ENCODE results near the gene CERK. TPM values are rescaled to one million over a fixed set of nuclear protein-coding genes. Genes with fewer than 3 reads are reported as not detected.

Gene CERK
- total and polyA plus RNA-seq, 2 of the 13 experiments (the other 11 are each of a cell fraction or from before 2014, with no cell fraction given) = 40.3 to 41.9 TPM

- TF ChIP-seq, protein P1, sequence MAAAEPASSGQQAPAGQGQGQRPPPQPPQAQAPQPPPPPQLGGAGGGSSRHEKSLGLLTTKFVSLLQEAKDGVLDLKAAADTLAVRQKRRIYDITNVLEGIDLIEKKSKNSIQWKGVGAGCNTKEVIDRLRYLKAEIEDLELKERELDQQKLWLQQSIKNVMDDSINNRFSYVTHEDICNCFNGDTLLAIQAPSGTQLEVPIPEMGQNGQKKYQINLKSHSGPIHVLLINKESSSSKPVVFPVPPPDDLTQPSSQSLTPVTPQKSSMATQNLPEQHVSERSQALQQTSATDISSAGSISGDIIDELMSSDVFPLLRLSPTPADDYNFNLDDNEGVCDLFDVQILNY (CRISPR knock-in tag; conservative IDR thresholded peaks at IDR 0.05) = no peak
- TF ChIP-seq ZFP41 (CRISPR knock-in tag; IDR thresholded peaks at IDR 0.05; ENCODE audit: borderline replicate concordance) (0 out of 2 replicates have a peak, but pooled peaks have one; percentile 53), ZNF503 (CRISPR knock-in tag; IDR thresholded peaks at IDR 0.05) (peak; percentile 61; the same call in 1 of the 2 replicates), TCF7 (IDR thresholded peaks at IDR 0.05; ENCODE audit: low read depth) (no peak), ZNF724P (CRISPR knock-in tag; IDR thresholded peaks at IDR 0.05; ENCODE audit: borderline replicate concordance) (peak; percentile 93), SAFB2 (CRISPR knock-in tag; IDR thresholded peaks at IDR 0.05; ENCODE audit: borderline replicate concordance, low read depth) (peak; percentile 84; the same call in 1 of the 2 replicates), NRL (CRISPR knock-in tag; IDR thresholded peaks at IDR 0.05; ENCODE audit: borderline replicate concordance) (0 out of 2 replicates have a peak, but pooled peaks have one; percentile 56), ZNF569 (CRISPR knock-in tag; IDR thresholded peaks at IDR 0.05; ENCODE audit: borderline replicate concordance) (no peak), KMT2B (CRISPR knock-in tag; IDR thresholded peaks at IDR 0.05) (0 out of 2 replicates have a peak, but pooled peaks have one; percentile 41), CSRNP1 (CRISPR knock-in tag; IDR thresholded peaks at IDR 0.05) (0 out of 2 replicates have a peak, but pooled peaks have one; percentile 38), ZNF362 (CRISPR knock-in tag; IDR thresholded peaks at IDR 0.05; ENCODE audit: borderline replicate concordance) (peak; percentile 75; the same call in 1 of the 2 replicates), ZNF224 (CRISPR knock-in tag; IDR thresholded peaks at IDR 0.05) (peak; percentile 77; the same call in 1 of the 2 replicates)
- TF ChIP-seq, protein P2, sequence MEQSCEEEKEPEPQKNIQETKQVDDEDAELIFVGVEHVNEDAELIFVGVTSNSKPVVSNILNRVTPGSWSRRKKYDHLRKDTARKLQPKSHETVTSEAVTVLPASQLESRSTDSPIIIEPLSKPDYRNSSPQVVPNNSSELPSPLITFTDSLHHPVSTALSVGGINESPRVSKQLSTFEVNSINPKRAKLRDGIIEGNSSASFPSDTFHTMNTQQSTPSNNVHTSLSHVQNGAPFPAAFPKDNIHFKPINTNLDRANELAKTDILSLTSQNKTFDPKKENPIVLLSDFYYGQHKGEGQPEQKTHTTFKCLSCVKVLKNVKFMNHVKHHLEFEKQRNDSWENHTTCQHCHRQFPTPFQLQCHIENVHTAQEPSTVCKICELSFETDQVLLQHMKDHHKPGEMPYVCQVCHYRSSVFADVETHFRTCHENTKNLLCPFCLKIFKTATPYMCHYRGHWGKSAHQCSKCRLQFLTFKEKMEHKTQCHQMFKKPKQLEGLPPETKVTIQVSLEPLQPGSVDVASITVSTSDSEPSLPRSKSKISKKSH (CRISPR knock-in tag; IDR thresholded peaks at IDR 0.05; ENCODE audit: borderline replicate concordance) = 0 out of 2 replicates have a peak, but pooled peaks have one; percentile 62
- TF ChIP-seq, protein P3, sequence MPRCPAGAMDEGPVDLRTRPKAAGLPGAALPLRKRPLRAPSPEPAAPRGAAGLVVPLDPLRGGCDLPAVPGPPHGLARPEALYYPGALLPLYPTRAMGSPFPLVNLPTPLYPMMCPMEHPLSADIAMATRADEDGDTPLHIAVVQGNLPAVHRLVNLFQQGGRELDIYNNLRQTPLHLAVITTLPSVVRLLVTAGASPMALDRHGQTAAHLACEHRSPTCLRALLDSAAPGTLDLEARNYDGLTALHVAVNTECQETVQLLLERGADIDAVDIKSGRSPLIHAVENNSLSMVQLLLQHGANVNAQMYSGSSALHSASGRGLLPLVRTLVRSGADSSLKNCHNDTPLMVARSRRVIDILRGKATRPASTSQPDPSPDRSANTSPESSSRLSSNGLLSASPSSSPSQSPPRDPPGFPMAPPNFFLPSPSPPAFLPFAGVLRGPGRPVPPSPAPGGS (CRISPR knock-in tag; IDR thresholded peaks at IDR 0.05) = peak; percentile 72; the same call in 1 of the 2 replicates
- TF ChIP-seq, protein P4, sequence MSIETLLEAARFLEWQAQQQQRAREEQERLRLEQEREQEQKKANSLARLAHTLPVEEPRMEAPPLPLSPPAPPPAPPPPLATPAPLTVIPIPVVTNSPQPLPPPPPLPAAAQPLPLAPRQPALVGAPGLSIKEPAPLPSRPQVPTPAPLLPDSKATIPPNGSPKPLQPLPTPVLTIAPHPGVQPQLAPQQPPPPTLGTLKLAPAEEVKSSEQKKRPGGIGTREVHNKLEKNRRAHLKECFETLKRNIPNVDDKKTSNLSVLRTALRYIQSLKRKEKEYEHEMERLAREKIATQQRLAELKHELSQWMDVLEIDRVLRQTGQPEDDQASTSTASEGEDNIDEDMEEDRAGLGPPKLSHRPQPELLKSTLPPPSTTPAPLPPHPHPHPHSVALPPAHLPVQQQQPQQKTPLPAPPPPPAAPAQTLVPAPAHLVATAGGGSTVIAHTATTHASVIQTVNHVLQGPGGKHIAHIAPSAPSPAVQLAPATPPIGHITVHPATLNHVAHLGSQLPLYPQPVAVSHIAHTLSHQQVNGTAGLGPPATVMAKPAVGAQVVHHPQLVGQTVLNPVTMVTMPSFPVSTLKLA (IDR thresholded peaks at IDR 0.05) = peak; percentile 96
These were observed 6.6 kb downstream of the CERK start (continued) for GRCh38 chr22:46731246-46732040.

Data from HepG2 (cell line).